Fibroblast of lung (primary cell): ENCODE measurements around the gene DHX36. TPM values are rescaled to one million over a fixed set of nuclear protein-coding genes. Genes with fewer than 3 reads are reported as not detected.
A peak's percentile ranks its signal among the peaks of the same experiment; 100 is the strongest.

Experiments used
- DNase-seq, 2 donors: peaks; one replicate each; pipeline versions ENCODE4 v3.0.0 to v3.0.0-alpha.2; 2010; ENCODE audit warnings: low read depth in 2 of 2
- H2AFZ ChIP-seq: 2 replicates; pipeline ENCODE4 v1.5.1; 2012; ENCODE audit warnings: low read length, control low read depth, inconsistent platforms
- H3K27ac ChIP-seq: 2 replicates; pipeline ENCODE4 v1.5.1; 2011; ENCODE audit warnings: low read length, control low read depth; ENCODE audit not compliant: insufficient read depth
- H3K27me3 ChIP-seq: 2 replicates; pipeline ENCODE4 v1.5.1; 2011; ENCODE audit warnings: mild to moderate bottlenecking, low read length; ENCODE audit not compliant: control insufficient read depth, insufficient read depth
- H3K36me3 ChIP-seq: 2 replicates; pipeline ENCODE4 v1.5.1; 2011; ENCODE audit warnings: low read length; ENCODE audit not compliant: control insufficient read depth, insufficient read depth
- H3K4me1 ChIP-seq: 2 replicates; pipeline ENCODE4 v1.5.1; 2011; ENCODE audit warnings: low read length; ENCODE audit not compliant: control insufficient read depth, insufficient read depth; ENCODE audit errors: extremely low read depth
- H3K4me2 ChIP-seq: 2 replicates; pipeline ENCODE4 v1.5.1; 2011; ENCODE audit warnings: low read length, control low read depth; ENCODE audit not compliant: insufficient read depth; ENCODE audit errors: extremely low read depth
- H3K4me3 ChIP-seq, 4 experiments: fragments of 200-600 bp in 1 of 4; sonication (generic) in 1 of 4; replicated peaks in 1 of 4; 2 replicates each; pipeline ENCODE4 v1.5.1; 2011 to 2016; ENCODE audit warnings: low read length in 4 of 4, low read depth in 3 of 4, mild to moderate bottlenecking in 3 of 4, control low read depth in 2 of 4, inconsistent platforms in 1 of 4, mixed read lengths in 1 of 4; ENCODE audit not compliant: insufficient read depth in 1 of 4; ENCODE audit errors: control extremely low read depth in 1 of 4
- H3K79me2 ChIP-seq: 2 replicates; pipeline ENCODE4 v1.5.1; 2012; ENCODE audit warnings: mild to moderate bottlenecking, low read length, inconsistent platforms; ENCODE audit not compliant: control insufficient read depth, insufficient read depth
- H3K9ac ChIP-seq: 2 replicates; pipeline ENCODE4 v1.5.1; 2011; ENCODE audit warnings: mild to moderate bottlenecking, low read length, control low read depth; ENCODE audit not compliant: insufficient read depth
- H3K9me3 ChIP-seq: 2 replicates; pipeline ENCODE4 v1.5.1; 2012; ENCODE audit warnings: low read depth, low read length; ENCODE audit not compliant: control insufficient read depth, insufficient read depth
- H4K20me1 ChIP-seq: 2 replicates; pipeline ENCODE4 v1.5.1; 2011; ENCODE audit warnings: low read length; ENCODE audit not compliant: control insufficient read depth, insufficient read depth; ENCODE audit errors: extremely low read depth
- CTCF ChIP-seq, 2 donors: IDR thresholded peaks in 1 of 2; conservative IDR thresholded peaks in 1 of 2; 1 replicate in 1 of 2; 2 replicates in 1 of 2; pipeline ENCODE4 v1.5.1; 2011 to 2012; ENCODE audit warnings: low read length in 2 of 2, control low read depth in 1 of 2, inconsistent platforms in 1 of 2, low read depth in 1 of 2, mild to moderate bottlenecking in 1 of 2
- EZH2 ChIP-seq: IDR thresholded peaks from 2 replicates; pipeline ENCODE4 v1.5.1; 2012; ENCODE audit warnings: low read length, control low read depth, mild to moderate bottlenecking; ENCODE audit errors: missing control alignments
- polyA plus RNA-seq, 2 donors: library from polyadenylated mRNA; depleted of rRNA in 1 of 2; stranded (reverse) in 1 of 2; unstranded in 1 of 2; fragments of >200 nt; gene quantifications; 2 replicates each; pipeline ENCODE4 v1.2.1, GENCODE V29; 2011 to 2012; ENCODE audit warnings: missing spikeins in 1 of 2
- total RNA-seq: library from RNA; depleted of rRNA; stranded (reverse); fragments of >200 nt; gene quantifications from 2 replicates; pipeline ENCODE4 v1.2.1, GENCODE V29; 2014

DHX36 gene
- total and polyA plus RNA-seq, 2 donors (not counting 1 experiment from before 2014, with no cell fraction given): 54.0 to 55.2 TPM

- DNase-seq: no peak
- Histone ChIP-seq H3K36me3 (peaks cover 8% of the 10 kb centered on the region), H3K4me1 (no peaks in the 10 kb centered on the region)
Measured at GRCh38 chr3:154275965-154276364, 48.3 kb downstream of the DHX36 start.

GRCh38 chr3:154275292-154275691 lies 49.0 kb downstream of the DHX36 start:
- H3K4me2 ChIP-seq: no peak overlapping the region
- no peak overlapping the region for H3K9ac ChIP-seq
- no peaks in the 10 kb centered on the region for H3K27me3 ChIP-seq
- DNase-seq: peak in 1 of 2 donors; percentile 20
- TF ChIP-seq CTCF (conservative IDR thresholded peaks at IDR 0.05 in 1 of 2, IDR thresholded peaks at IDR 0.05 in 1 of 2; ENCODE audit: low read depth in 1 of 2, low read length in 2 of 2): no peak
- no peak for TF ChIP-seq EZH2
- no peaks in the 10 kb centered on the region for H3K79me2 ChIP-seq
- H3K27ac ChIP-seq: no peak overlapping the region
- no peak overlapping the region for H3K4me3 ChIP-seq
- H3K9me3 ChIP-seq: no peaks in the 10 kb centered on the region
- no peak overlapping the region for H2AFZ ChIP-seq
- peaks cover 8% of the 10 kb centered on the region for H3K36me3 ChIP-seq
- H4K20me1 ChIP-seq: no peaks in the 10 kb centered on the region
- H3K4me1 ChIP-seq: no peaks in the 10 kb centered on the region

More at GRCh38 chr3:154275965-154276364, 48.3 kb downstream of the DHX36 start:
- H3K4me3 ChIP-seq: no peak overlapping the region
- no peak overlapping the region for H3K4me2 ChIP-seq
- no peaks in the 10 kb centered on the region for H4K20me1 ChIP-seq
- no peak overlapping the region for H3K9ac ChIP-seq
- no peak for TF ChIP-seq CTCF (conservative IDR thresholded peaks at IDR 0.05 in 1 of 2, IDR thresholded peaks at IDR 0.05 in 1 of 2; ENCODE audit: low read depth in 1 of 2, low read length in 2 of 2)
- no peak for TF ChIP-seq EZH2
- H3K27ac ChIP-seq: no peak overlapping the region
- H3K27me3 ChIP-seq: no peaks in the 10 kb centered on the region
- H2AFZ ChIP-seq: no peak overlapping the region
- H3K9me3 ChIP-seq: no peaks in the 10 kb centered on the region
- no peaks in the 10 kb centered on the region for H3K79me2 ChIP-seq

GRCh38 chr3:154274348-154274747 lies 49.9 kb downstream of the DHX36 start:
- no peak for DNase-seq
- Histone ChIP-seq H3K4me1 (no peaks in the 10 kb centered on the region), H3K36me3 (peaks cover 8% of the 10 kb centered on the region), H3K4me2 (no peak overlapping the region), H3K9ac (no peak overlapping the region), H3K27me3 (no peaks in the 10 kb centered on the region), H3K9me3 (no peaks in the 10 kb centered on the region), H3K4me3 (no peak overlapping the region), H3K79me2 (no peaks in the 10 kb centered on the region), H2AFZ (no peak overlapping the region), H3K27ac (no peak overlapping the region), H4K20me1 (no peaks in the 10 kb centered on the region)
- TF ChIP-seq EZH2: no peak
- TF ChIP-seq CTCF (conservative IDR thresholded peaks at IDR 0.05 in 1 of 2, IDR thresholded peaks at IDR 0.05 in 1 of 2; ENCODE audit: low read depth in 1 of 2, low read length in 2 of 2): no peak
